Stimulated activated CD4-positive, alpha-beta T cell treated with anti-CD3 and anti-CD28 coated beads, Interleukin-12 subunit alpha, Interleukin-12 subunit beta, amount 100 ng/mL, for 4 hours (primary cell): ENCODE results near the gene PLEKHB2.
A peak's percentile ranks its signal among the peaks of the same experiment; 100 is the strongest.
"Not testable (repeated sequence)": the region's sequence is repeated elsewhere in the genome, so short reads cannot be mapped to it uniquely, and the experiment has no call there.

Source experiments
- DNase-seq: peaks from one replicate; pipeline ENCODE4 v3.0.0-alpha.2; 2020

PLEKHB2 gene

DNA sequence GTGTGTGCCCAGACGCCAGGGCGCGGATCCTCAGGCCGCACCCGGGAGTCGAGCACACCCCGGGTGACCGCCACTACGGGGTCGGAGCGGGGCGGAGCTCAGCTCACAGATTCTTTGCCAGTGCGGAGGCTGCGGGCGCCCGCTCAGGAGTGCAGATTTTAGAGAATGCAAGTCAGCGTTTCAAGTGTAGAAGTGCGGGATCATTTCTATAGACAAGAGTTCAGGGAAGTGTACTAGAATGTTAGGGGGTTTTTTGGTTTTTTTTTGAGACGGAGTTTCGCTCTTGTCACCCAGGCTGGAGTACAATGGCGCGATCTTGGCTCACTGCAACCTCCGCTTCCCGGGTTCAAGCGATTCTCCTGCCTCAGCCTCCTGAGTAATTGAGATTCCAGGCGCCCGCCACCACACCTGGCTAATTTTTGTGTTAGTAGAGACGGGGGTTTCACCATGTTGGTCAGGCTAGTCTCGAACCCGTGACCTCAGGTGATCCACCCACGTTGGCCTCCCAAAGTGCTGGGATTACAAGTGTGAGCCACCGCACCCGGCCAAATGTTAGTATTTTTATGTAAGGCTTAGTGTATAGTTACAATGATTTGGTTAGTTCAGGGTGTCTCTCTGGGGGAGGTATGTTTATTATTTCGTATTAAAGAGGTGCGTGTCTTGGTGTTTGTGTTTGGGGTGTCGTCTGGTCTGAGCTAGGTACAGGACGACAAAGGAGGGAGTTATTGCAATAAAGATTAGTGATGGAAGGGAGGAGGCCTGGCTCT, 11.3 kb upstream of the PLEKHB2 start:
- peak; percentile 12 for DNase-seq

DNA sequence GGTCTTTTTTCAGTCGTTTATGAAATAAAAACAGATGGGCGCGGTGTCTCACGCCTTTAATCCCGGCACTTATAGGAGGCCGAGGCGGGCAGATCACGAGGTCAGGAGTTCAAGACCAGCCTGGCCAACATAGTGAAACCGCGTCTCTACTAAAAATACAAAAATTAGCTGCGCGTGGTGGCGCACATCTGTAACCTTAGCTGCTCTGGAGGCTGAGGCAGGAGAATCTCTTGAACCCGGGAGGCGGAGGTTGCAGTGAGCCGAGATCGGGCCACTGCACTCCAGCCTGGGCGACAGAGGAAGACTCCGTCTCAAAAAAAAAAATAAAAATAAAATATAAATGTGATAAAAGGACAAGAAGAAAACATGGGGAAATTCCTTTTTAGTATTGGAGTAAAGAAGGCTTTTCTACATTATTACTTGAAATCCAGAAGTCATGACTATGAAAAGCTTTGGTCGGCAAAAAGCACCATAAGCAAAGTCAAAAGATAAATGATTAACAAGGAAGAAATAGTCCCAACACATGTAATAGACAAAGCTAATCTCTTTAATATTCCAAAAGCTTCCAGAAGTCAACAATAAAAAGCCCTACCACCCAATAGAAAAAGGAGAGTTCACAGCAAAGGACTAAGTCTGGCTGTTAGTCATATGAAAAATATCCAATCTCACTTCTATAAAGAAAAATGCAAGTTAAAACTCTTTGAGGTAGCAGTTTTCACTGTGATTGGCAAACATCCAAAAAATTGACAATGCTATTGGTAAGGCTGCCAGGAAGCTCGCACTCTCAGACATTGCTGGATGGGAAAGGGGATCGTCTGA, 10.5 kb upstream of the PLEKHB2 start:
- DNase-seq = no peak

DNA sequence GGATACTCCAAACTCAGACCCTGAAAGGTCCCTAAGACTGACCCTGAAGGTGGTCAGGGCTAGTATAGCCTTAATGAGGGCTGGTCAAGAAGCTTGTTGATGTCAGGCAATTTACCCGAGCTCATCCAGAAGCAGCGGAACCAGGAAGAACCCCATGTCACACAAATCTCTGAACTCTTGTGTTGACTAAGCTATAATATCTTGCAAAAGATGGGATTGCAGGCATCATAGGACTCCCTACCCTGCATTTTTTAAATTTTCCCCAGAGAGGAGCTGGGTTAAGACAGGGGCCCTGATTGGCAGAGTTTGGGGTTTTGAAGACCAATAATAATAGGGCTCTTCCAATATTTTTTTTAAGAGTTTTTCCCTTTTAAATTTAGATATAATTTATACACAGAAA, 2.0 kb upstream of the PLEKHB2 start:
- no peak for DNase-seq

DNA sequence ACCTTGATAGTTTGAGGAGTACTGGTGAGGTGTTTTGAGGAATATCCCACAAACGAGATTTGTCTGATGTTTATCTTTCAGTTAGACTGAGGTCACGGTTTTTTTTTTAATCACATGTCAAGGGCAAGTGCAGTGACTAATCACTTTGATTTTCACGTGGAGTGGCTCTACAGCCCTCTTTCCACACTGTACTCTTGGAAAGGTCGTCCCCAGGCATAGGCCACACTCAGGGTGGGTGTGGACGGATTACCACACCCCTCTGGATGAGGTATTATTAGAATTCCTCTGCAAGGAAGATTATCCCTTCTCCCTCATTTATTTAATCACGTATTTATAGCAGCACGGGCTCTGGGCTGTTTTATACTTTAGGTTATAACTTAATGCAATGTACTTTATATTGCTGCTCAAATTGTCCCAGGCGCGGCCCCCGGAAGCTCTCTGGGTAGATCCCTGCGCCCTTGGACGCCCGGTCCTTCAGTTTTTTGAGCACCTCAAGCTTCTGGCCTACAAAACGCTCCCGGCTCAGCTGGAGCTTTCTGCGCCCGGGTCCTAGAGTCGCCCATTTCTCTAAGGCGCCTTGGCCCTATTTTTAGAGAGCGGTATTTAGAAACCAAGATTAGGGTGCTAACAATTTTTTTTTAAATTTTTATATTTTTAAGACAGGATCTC, 515 bp upstream of the PLEKHB2 start:
- DNase-seq = peak; percentile 19

DNA sequence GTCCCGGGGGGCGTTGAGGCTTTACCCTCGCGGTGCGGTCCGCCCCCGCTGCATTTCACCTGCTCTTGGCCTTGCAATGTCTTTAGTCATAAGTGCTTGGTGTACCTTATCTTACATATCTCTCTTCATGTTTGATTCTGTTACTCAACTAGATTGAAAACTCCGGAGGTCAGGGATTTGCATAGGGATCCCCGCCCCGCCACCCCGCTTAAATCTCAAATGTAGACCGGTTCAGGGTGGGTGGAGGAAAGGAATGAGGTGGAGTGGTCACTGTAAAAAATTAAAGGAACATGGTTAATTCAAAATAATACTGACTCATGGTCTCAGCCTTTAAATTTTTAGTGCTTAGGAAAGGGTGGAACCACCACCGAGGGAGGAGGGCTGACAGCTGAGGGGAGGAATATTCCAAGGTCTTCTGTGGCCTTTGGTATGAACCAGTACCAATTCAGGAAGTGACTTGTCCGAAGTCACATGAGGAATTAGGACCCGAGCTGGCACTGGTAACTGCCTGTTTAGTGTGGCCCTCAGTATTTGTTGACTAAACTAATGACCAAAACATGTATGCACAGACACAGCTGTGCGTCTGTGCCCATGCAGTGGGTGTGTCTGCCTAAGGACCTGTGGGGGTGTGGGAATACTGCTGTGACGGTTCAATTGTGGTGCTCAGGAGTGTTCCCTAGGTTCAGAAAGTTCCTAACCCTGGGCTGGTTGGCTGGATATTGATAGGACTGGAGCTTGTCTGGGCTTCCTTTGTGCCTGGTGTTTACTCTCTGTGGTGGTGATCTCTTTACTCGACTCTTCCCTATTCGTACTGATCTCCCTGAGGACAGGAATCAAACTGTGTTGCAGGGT, 1.0 kb downstream of the PLEKHB2 start:
- peak; percentile 28 for DNase-seq

DNA sequence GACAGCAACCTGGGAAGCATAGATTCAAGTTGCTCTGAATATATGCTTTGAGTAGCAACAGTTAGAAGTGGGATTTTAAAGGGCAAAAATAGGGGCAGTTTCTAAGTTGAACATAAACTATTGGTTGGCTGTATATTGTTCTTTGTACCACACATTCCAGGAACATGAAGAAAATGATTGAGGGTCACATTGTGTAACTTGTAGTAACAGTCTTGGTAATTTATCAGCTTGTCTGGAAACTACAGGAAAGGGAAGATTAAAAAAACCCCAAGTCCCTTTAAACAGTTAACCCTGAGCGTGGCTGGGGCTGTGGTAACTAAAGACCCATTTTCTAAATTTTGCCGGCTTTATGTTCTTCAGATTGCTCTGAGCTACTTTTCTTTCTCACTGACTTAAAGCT, 7.4 kb downstream of the PLEKHB2 start:
- DNase-seq = no peak

DNA sequence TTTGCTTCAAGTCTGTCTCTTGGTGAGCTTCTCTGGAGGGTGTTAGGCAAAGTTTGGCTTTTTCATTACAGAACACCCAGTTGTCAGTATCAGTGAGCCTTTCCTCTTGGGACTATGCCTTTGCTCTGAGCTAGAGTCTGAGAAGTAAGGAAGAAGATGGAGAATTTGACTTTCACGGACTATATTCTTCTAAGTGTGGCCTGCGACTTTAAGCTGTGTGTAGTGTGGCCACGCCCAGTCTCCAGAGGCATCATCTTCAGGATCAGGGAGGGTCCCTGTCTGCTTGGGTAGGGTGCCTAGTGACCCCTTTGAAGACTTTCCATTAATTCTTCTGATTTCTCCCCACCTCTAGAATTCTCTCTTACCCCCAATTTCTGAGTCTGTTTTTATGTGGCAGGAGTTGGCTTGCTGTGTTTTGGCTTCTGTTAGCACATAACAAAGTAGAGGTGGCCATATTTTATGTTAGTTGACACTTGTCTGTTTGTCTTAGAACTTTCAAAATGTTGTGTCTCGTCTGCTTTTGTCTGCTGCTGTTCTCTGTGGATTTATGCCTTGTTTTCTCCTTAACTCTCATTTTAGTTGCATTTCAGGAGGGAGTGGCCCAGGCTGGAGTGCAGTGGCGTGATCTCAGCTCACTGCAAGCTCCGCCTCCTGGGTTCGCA, 8.6 kb downstream of the PLEKHB2 start:
- DNase-seq = no peak

DNA sequence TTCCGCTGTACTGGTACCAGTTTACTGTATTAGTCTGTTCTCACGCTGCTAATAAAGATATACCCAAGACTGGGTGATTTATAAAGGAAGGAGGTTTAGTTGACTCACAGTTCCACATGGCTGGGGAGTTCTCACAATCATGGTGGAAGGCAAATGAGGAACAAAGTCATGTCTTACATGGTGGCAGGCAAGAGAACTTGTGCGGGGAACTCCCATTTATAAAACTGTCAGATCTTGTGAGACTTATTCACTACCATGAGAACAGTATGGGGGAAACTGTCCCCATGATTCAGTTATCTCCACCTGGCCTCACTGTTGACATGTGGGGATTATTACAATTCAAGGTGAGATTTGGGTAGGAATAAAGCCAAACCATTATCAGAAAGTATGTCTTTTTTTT, 9.8 kb downstream of the PLEKHB2 start:
- DNase-seq = not testable (repeated sequence)

DNA sequence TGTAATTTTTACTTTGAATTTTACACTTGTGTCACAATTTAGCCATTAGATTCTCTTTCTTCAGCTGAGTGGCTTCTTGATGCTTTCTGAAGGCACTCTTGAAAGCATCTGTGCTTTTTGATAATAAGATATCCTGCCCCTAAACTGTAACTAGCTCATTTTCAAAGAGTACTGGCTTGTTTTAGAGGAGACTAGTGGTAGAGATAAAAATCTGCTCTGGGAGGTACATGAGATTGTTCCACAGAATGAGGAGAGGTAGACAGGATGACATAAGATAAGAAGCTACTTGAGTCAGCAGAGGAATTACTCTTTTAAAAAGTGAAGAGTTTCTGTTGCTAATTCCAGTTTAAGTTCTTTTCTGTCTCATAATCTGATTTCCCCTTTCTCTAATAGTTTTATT, 10.6 kb downstream of the PLEKHB2 start:
- DNase-seq = no peak

DNA sequence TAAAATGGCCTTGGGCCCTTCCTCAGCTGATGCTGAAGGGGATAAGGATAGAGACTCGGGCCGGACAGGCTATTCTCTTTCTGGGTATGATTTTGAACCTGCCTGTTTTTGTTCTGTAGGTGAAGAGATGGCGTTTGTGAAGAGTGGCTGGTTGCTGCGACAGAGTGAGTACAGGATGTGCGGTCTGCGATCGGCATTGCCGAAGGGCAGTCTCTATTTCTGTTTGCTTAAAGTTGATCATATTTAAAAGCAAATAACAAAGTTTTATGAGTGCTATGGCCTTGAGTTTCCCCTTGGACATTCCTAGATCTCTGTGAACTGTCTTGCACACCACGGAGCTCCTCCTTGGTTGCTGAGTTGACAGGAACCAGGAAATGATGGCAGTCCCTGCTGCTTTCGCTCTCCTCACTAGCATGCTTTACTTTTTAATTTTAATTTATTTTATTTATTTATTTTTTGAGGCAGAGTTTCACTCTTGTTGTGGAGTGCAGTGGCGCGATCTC, 15.7 kb downstream of the PLEKHB2 start:
- no peak for DNase-seq

DNA sequence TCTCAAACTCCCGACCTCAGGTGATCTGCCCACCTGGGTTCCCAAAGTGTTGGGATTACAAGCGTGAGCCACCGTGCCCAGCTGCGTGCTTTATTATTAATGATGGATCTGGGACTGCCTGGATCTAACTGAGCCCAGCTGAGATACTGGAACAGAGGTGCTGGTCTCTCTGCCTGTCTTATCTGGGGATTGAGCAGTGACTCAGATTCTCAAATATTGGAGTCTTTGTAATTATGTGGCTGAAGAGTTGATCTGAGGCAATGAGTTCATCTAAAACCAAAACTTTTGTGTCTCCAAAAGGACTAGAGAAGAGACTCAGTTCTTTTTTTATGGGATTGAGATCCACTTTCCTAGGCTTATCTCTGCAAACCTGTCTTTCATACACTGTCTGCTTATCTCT, 16.3 kb downstream of the PLEKHB2 start:
- no peak for DNase-seq

DNA sequence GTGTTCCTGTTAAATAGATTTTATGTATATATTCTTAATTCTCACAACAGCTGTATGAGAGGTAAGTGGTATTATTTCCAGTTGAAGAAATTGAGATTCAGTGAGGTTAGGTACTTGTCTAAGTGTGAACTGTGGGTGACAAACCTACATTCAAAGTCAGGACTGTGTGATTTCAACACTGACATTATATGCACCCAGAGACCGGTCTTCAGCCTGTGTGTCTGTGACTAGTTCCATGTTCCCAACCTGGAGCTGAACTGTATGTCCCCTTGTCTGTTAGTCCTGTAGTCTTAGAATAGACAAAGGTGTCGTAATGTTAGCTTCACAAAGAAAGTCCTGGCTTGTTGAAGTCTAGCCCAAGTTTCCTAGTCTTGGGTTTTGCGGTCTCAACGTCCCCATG, 17.4 kb downstream of the PLEKHB2 start:
- DNase-seq = no peak

DNA sequence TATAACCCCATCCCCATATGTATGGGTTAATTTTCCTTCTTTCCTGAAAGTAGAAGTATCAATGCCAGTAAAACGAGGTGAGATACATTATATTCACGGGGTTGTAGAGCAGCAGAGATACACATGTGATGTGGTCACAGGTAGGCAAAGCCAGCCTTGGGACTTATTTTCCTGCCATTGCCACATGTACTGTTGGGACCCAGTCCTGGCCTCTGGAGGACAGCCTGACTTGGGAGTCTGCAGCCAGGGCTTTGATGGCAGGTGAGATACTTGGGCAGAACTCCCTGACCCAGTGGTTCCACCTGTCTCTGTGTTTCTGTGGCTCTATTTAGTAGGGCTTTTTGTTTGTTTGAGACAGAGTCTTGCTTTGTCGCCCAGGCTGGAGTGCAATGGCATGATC, 18.1 kb downstream of the PLEKHB2 start:
- DNase-seq = no peak

DNA sequence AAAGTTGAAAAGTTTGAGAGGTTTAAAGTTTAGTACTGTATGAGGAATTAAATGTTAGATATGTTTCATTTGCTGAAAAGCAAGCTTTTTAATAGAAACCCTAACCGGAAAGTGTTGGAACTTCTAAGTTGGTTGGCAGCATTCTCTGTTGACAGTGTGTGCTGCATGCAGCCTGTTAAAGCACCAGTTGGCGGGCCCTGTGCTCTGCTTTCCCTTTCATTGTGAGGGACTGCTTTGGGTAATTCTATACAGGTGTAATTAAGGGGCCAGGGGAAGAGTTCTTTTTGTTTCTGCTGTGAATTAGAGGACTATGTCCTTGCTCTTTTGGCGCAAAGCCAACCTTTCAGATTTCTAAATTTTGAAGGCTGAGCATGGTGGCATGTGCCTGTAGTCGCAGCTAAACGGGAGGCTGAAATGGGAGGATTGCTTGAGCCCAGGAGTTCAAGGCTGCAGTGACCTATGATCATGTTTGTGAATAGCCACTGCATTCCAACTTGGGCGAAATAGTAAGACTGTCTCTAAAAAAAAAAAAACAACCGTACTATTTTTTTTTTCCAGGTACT, 20.1 kb downstream of the PLEKHB2 start:
- DNase-seq = no peak

DNA sequence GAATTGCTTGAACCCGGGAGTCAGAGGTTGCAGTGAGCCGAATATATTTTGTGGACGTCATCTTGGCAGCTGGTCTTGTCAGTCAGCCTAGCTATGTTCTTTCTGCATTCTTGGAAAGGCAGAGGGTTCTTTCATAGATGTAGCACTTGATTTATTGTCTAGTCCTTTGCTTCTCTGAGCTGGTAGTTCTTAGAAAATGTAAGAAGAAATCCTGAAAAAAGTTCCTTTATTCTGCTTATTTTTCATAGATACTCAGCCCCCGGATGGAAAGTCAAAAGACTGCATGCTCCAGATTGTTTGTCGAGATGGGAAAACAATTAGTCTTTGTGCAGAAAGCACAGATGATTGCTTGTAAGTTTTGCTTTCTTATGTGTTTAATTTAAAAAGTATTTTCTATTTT, 21.3 kb downstream of the PLEKHB2 start:
- no peak for DNase-seq

DNA sequence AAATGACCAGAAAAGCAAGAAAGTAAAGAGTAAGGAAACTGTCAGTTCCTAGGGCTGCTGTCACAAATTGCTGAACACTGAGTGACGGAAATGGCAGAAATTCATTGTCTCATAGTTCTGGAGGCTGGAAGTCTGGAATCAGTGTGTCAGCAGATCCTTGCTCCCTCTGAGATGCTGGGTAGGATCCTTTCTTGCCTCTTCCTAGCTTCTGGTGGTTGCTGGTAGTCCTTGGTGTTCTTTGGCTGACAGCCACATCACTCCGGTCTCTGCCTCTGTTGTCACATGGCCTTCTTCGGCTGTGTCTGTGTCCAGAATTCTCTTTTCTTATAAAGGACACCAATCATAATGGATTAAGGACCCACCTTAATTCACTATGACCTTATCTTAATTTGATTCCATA, 21.9 kb downstream of the PLEKHB2 start:
- DNase-seq = no peak

DNA sequence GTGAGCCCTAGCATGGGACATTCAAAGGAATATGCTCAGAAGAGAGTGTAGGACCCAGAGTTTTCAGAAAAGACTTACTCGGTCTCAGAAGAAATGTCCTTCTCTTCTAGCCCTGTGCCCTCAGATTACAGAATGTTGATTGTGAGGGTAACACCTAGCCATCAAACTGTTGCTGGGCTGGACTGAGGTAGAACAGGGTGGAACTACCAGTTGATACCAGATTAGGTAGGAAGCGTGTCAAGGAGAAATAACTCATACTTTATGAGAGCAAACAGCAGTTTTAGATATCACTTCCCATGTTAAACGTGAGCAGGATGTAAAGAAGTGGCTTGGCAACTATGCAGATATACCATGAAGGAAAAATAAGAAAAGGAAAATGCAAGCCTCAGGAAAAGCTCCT, 22.8 kb downstream of the PLEKHB2 start:
- no peak for DNase-seq

DNA sequence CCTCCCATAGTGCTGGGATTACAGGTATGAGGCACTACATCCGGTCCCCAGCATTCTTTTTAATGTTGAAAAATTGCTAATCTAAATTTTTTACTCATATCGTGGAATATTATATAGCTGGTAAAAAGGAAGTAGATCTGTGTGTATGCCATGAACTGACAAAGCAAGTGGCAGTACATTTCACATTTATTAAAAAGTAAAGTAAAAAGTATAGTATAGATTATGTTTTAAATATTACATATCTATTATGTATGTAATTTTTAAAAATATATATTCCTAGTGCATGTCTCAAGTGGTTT, 25.1 kb downstream of the PLEKHB2 start:
- no peak for DNase-seq

DNA sequence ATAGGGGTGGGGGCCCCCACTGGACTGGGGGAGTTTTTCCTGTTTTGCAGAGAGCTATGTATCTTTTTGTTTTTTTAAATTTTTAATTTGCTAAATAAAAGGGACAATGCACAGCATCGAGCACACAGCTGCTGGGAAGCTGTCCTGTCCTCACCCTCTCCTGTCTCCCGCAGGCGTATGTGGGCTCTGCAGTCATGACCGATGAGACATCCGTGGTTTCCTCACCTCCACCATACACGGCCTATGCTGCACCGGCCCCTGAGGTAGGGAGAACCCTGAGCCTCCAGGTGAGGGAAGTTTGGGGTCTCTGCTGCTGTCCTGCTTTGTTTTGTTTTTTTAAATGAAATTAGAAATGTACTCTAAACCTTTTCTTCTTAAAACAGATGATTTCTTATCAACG, 27.6 kb downstream of the PLEKHB2 start:
- DNase-seq = no peak

DNA sequence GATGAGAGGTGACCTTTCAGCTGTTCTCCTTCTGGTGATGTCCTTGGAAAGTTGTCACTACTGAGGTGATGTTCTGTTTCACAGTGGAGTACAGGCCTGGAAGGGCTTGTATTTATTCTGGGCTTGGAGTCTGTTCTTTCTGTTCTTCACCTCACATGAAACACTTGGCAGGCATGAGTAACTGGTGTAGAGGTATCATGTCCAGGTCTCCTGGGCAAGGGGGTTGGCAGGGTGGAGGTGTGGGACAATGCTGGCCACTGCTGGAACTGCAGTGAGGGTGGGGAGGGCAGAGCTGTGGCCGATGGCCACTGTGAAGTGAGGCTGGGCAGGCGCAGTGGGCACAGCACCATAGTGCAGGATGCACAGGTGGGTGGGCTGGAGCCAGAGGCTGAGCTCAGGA, 35.4 kb downstream of the PLEKHB2 start:
- no peak for DNase-seq

DNA sequence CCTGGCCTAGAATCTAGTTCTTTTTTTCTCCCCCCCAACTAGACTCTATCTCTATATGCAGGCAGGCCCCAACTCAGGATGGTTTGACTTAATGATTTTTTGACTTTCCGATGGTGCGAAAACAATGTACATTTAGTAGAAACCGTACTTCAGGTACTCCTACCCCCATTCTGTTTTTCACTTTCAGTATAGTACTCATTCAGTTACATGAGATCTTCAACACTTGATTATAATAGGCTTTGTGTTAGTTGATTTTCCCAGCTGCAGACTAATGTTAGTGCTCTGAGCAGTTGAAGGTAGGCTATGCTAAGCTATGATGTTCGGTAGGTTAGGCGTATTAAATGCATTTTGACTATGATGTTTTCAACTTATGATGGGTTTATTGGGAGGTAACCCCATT, 37.7 kb downstream of the PLEKHB2 start:
- no peak for DNase-seq

DNA sequence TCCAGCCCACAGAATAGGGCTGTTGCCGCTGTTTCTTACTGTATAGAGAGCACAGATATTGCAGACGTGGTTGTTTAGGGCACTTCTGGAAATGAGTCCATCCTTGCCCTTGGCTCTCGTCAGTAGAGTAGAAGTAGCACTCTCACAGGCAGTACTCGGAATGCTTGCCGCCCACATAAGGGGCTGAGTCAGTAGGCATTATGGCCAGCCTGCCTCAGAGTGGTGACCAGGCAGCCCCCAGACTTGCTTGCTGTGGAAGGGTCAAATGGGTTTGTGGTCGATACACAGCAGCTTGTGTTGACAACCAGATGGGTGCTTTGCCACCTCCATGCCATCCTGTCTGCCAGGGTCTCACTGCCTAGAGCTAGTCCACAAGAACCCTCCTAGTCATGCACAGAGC, 38.7 kb downstream of the PLEKHB2 start:
- DNase-seq = no peak
